Fibroblast of pulmonary artery (primary cell): ENCODE measurements around the gene EVX2.

Source experiments
- DNase-seq: peaks from one replicate; pipeline ENCODE4 v3.0.0-alpha.2; 2010; ENCODE audit warnings: low read depth
- H3K4me3 ChIP-seq: replicated peaks from 2 replicates; pipeline ENCODE4 v1.5.1; 2011; ENCODE audit warnings: low read depth, mild to moderate bottlenecking, control low read depth, low read length, moderate library complexity
- TF ChIP-seq, protein P1 (sequence below): IDR thresholded peaks from 2 replicates; pipeline ENCODE4 v1.5.1; 2011; ENCODE audit warnings: mild to moderate bottlenecking, control low read depth, low read length, inconsistent platforms; ENCODE audit errors: missing control alignments

Gene EVX2

DNA sequence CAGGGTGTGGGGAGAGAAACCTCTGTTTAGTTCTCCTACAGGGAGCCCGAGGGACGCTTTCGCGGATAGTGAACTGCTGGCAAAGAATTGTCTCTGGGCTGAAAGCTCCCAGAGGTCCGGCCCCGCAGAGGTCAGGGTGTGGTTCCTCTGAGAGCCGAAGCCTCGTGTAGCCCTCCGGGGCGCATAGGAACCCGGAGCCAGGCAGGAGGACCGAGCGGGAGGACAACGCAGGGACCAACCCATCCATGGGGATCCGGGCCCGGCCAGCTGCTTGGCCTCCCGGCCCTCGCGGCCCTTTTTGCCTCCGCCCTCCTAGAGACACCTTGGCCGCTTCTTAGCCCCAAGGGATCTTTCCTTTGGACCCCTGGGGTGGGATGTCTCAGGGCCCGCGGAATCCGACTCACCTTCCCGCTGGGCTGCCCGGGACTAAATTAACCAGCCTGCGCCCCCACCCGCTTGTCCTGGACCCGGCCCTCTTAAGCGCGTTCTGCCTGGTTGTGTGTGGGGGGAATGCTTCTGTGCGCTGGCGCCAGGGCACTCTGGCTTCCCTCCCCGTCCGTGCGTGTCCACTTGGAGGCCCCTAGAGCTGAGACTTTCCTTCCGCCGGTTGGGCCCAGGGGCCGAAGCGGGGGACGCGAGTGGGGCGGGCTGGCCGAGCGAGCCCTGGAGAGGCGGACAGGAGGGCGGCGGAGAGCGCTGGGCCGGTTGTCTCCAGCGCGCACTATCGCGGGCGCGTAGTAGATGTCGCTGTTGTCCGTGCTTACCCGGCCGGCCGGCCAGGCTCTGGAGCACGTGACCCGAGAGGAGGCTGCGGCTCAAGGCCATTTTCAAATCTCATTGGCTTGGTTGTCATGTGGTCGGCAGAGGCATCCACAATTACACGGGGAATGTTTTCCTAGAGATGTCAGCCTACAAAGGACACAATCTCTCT is 32.4 kb upstream of the EVX2 start, which contains the start of gene HOXD10:
TSS of gene HOXD10 (plus strand) at position 896 of the 931 bp plus-strand sequence. CDS start 56 bp downstream, outside the sequence.
- no peak within 1 kb of the TSS for H3K4me3 ChIP-seq
- TF ChIP-seq, protein P1, sequence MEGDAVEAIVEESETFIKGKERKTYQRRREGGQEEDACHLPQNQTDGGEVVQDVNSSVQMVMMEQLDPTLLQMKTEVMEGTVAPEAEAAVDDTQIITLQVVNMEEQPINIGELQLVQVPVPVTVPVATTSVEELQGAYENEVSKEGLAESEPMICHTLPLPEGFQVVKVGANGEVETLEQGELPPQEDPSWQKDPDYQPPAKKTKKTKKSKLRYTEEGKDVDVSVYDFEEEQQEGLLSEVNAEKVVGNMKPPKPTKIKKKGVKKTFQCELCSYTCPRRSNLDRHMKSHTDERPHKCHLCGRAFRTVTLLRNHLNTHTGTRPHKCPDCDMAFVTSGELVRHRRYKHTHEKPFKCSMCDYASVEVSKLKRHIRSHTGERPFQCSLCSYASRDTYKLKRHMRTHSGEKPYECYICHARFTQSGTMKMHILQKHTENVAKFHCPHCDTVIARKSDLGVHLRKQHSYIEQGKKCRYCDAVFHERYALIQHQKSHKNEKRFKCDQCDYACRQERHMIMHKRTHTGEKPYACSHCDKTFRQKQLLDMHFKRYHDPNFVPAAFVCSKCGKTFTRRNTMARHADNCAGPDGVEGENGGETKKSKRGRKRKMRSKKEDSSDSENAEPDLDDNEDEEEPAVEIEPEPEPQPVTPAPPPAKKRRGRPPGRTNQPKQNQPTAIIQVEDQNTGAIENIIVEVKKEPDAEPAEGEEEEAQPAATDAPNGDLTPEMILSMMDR = no peak
- no peak for DNase-seq

DNA sequence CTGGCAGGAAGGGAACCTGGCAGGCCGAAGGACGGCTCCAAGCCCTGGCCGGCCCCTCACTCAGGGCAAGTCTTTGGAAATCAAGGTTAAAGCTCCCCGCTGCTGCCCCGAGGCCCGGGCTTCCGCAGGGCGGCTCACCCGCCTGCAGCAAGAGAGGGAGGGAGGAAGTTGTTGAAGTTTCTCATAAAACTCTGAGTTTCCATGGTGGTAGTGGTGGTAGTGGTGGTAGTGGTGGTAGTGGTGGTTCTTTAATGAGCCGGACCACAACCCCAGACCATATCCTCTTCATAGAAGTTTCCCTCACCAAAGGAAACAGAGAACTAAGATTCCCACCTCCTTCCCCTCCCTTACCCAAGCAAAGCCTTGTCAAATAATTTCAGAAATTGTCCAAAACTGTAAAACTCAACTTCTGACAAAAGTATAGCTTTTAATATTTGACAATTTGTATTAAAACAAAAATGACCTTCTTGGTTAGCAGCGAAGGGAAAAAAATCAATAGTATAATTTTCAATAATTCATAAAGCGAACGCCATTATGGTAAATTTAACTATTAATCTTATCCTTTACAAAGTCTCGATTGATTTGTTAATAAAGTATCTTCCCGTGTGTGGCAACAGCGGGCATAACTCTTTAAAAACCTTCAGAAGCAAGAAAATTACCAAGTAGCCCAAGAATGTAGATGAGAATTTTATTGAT is 31.3 kb upstream of the EVX2 start:
- no peak for DNase-seq
- H3K4me3 ChIP-seq = no peak overlapping the region
- TF ChIP-seq, protein P1 = no peak

DNA sequence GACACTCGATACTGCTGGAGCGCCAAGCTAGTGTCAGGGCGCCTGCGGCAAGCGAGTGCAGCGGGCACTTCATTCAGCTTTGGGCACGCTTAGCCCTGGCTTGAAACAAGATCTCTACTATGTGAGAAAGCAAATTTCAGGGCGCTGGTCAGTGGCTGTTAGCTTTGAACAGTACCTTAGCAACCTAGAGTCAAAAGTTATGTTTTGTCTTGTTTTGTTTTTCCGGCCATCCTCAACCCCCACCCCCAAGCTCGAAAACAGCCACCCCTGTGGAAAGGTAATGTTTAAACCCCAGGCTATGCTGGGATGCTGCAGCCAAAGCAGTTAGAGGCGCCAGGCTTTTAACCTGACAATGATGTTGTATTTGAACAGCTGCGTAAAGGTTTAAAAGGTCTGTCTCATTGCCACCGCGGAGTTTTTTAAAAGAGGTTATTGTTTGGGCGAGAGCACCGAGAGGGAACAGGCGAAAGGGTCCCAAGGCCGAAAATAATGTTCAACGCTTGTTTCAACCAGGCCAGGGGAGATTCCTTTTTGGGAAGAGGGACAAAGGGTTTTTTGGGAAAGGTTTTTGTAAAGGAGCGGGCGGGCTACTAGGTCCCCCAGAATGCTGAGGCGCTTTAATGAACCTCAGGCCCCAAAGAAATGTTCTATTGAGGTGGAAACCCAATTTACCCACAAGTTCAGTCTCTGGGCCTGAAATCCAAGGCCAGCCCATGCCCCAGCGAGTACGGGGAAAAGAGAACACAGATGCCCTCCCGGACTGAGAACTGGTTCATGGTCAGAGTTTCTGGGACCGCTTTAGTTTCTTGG is 30.6 kb upstream of the EVX2 start:
- no peak overlapping the region for H3K4me3 ChIP-seq
- TF ChIP-seq, protein P1 = no peak
- DNase-seq = no peak

DNA sequence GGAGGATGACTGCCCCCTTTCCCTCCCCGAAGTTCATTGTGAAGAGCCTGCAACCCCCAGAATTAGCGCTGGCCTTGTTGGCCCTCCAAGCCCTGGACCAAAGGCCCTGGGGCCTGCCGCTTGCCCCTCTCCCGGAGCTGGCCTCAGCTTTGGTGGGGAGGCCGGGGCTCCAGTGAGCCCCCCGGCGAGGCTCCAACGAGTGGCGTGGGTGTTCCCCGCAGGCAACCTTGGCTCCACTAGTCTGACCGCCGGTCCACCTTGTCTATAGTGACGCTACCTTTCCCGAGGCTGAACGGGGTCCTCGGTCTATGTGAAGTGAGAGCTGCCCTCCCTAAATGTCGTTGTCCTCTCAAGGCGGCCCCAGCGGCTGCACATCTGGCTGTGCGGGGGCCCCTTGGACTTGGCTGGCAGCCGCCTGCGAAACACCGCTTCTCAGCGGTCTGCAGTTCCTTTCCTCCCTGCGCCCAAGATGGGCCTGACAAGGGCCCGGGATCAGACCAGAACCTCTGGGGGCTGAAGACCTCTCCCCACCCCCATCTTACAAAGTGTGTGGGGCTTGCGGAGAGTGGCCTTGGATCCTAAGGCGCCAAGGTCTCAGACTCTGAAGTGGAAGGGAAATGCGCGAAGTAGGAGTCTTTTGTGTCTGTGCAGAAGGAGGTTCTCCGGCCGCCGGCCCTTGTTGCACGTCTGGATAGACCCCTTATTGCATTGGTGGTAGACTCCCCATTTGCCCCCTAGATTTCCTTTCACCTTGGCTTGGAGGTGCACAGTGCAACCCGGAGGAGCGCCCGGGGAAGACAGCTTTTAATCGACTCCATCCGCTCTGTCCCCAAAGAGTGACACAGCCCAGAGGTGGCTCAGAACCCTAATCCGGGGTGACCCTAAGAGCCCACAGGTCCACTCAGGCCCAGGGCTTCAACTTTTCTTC is 28.9 kb upstream of the EVX2 start:
- no peak overlapping the region for H3K4me3 ChIP-seq
- TF ChIP-seq, protein P1 = no peak
- no peak for DNase-seq

DNA sequence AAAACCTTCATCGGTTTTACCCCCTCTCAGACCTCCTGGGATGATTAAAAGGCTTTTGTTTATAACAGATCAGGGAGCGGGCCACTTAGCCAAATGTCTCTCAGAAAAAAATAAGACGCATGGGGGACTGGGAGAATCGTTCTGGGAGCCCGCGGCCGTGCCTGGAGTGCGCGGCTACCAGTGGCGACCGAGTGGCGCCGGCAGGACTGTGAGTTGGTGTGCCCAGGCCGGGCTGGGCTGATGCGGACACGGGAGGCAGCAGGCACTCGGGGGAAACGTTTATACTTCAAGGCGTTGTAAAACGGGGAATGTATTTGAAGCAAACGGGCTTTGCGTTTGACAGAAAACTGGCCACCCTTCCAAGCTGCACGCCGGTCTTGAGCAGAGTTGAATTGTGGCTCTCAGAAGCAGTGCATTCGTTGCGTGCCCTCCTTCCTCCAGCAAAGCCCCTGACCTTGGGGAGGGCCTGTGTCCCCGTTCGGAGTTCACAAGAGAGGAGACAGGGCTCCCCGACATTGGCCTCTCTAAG is 28.1 kb upstream of the EVX2 start:
- DNase-seq = no peak
- TF ChIP-seq, protein P1 = no peak
- H3K4me3 ChIP-seq = no peak overlapping the region
